ENCODE measurements around the gene EEFSEC.
A peak's percentile ranks its signal among the peaks of the same experiment; 100 is the strongest.

EEFSEC gene, protein sequence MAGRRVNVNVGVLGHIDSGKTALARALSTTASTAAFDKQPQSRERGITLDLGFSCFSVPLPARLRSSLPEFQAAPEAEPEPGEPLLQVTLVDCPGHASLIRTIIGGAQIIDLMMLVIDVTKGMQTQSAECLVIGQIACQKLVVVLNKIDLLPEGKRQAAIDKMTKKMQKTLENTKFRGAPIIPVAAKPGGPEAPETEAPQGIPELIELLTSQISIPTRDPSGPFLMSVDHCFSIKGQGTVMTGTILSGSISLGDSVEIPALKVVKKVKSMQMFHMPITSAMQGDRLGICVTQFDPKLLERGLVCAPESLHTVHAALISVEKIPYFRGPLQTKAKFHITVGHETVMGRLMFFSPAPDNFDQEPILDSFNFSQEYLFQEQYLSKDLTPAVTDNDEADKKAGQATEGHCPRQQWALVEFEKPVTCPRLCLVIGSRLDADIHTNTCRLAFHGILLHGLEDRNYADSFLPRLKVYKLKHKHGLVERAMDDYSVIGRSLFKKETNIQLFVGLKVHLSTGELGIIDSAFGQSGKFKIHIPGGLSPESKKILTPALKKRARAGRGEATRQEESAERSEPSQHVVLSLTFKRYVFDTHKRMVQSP

DNA sequence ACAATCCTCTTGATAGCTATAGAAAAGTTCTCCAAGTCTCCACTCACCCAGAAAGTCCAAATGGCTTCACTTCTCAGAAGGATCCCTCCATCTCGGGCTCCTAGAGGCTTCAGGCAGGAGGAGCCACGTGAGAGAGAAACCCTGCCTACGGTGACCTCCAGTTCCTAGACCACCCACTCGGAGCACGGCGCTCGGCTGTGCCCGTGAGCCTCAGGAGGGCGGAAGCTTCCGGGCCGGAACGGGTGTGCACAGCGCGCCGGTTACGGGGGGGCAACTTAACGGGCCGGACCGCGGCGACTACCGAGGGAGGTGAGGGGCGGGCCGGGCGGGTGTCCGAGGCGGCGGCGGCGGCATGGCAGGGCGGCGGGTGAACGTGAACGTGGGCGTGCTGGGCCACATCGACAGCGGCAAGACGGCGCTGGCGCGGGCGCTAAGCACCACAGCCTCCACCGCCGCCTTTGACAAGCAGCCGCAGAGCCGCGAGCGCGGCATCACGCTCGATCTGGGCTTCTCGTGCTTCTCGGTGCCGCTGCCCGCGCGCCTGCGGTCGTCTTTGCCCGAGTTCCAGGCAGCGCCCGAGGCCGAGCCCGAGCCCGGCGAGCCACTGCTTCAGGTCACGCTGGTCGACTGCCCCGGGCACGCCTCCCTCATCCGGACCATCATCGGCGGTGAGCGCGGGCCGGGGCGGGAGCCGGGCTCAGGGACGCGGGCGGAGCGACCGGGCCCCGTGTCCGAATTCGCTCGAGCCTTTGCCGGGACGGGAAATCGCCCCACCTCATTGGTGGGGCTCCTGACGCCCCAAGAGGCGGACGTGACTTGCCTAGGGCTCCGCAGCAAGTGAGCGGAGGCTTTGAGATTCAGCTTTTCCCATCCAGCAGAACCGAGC is at the start of gene EEFSEC:
EEFSEC (plus strand) TSS at position 326 of the 886 bp plus-strand sequence; CDS start at position 353, 27 bp downstream.
- peak; percentile 81 for DNase-seq

DNA sequence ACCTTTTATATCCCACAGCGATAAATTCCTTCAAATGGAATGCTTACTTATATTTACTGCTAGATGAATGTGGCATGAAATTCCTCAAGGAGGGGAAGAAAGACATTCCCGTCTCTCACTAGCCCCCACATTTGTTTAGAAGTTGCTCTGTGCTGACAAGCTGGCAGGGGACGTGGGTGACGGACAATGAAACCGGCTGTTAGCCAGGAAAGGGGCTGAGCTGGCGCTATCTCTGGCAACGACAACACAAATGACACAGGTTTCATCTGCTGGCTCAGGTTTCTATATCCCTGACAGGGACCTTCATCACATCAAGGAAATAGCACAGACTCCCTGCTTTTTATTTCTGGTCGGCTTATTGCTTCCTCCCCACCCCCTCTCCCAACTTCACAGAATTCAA is 45.4 kb upstream of the EEFSEC start:
- no peak for DNase-seq

DNA sequence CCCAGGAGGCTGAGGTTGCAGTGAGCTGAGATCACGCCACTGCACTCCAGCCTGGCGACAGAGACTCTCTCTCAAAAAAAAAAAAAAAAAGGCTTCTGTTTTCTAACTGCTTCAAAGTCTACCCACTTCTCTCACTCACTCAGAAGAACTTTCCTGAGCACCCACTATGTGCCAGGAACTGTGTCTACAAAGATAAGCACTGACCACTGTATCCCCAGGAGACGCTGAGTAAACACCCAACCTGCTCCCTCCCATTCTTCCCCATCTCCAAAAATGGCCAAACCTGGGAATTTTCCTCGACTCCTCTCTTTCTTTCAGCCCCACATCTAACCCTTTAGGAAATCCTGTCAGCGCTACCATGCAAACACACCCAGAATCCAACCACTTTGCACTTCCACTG is 42.1 kb upstream of the EEFSEC start:
- no peak for DNase-seq

DNA sequence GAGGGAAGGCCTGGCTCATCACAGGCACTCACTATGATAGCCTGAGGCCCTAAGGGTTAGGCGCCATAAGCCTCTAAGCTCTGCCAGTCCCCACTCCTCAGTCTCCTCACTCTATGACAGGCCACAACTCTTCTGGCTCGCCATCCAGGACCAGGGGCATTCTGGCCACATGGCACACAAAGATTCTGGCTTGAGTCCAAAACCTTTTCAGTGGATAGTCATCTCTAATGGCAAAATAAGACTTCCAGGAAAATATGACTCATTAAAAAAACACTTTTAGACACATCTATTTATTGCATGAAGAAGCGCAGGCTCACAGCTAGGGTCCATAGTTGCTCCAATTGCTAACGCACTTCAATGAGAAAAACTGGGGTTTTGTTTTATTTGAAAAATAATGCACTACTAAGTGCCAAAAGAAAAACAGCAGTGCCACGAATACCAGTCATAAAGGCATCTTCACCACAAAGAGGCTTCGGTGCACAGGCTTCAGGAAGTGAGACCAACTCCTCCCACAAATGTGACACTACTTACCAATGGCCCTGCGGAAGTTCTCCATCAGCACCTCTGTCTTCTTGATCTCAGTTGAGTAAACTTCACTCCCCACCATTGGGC is 40.8 kb upstream of the EEFSEC start:
- DNase-seq: peak; percentile 15

DNA sequence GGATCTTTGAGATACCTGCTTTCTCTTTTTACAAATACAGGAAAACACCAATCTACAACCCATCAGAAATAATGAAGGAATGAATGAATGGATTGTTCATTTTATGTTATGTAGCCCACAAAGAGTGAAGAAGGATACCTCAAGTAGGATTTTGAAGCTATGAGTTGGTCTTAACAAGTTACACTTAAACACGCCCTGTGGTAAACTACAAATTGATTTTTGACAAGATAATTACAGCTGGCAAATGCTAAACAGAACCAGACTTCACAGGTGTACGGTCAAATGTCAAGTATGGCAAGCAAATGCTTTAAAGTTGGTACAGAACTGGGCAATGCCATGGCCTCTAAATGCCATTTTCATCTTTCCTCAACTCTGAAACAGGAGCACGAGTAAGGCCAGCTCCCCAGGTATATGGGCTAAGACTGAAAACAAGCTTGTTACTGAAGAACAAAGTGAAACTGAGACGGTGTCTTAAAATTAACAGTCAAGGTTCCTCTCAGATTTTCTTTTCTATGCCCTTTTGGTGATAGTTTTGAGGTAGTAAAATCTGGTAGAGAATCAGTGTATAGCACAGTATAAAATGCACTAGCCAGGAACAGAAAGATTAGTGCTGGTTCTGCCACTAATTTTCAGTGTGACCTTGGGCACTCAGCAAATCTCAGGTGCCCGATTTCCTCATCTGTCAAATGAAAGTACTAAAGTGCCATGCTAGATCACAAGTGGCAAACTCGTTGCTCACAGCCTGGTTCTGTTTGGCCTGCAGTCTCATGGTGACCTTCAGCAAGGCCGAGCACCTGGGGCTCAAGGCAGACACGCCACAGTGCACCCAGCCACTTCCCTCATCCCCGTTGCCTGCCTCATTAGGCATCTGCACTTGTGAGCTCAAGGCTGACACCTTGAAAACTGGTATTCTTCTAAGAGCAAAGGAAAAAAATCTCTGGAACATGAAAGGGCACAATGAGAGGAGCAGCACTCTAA is 39.2 kb upstream of the EEFSEC start:
- DNase-seq: no peak

DNA sequence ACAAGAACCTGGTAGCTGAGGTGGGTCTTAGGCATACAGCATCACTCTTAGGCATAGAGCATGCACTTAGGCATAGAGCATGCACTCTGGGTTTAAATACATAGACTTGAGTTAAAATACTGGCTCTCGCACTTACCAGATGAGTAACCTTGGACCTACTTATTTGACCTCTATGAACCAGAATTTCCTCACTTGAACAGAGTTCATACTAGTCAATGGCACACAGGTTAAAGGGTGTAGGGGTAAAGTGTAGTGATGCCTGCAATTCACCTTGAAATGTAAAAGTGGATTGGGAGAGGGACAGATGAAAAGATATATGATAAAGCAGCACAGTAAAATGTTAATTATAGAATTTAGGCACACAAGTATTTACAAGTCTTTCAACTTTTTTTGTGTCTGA is 31.3 kb upstream of the EEFSEC start:
- DNase-seq: no peak

DNA sequence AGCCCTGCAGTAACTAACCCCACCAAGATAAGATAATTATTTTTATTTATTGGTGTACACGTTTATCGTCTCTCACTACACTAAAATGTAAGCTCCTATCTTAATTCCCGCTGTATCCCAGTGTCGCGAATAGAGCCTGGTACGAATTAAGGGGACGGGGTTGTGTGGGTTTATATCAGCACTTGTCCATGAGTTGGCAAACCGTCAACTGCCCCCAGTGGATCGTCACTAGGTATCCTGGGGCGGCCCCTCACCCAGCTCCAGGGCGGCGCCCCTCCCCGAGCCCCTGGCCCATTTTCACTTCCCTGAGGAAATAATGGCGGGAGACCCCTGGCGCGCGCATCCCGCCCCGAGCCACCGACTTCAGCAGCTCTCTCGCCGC is 30.1 kb upstream of the EEFSEC start:
- DNase-seq: no peak

DNA sequence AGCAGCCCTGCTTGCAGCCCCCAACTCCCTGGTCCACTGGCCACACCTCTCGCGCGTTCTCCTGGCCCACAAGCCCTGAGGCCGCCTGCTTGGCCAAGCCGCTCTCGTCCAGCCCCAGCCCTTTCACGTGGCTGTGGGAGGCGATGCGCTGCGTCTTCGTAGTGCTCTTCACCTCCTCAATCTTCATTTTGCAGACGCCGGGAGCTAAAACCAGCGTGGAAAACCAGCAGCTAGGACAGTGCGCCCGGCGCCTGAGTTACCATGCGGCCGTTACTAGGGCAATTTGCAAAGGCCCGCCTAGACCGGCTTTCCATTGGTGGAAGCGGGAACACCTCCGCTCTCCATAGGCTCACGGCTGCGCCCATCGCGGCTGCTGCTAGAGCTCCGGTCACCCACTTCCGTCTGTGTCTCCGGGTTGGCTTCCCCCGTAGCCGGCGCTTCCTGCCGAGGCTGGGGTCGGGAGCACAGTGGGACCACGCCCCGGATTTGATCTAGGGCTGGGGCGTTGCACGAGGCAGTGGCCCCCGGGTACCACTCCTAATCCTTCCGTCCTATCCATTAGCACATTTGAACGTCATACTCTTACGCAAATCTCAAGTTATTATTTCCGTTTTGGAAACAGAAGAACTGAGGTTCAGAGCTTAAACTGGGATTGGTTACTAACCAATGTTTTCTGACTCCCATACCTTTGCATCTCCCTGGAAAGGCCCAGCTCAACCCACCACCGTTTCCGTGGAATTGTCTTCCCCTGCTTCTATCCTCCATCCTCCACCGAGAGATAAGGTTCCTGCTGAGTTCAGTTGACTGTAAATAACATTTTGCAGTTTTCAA is 29.5 kb upstream of the EEFSEC start, which contains the start of gene RUVBL1:
RUVBL1 (minus strand) TSS at position 275 of the 831 bp plus-strand sequence; CDS start at position 187, 88 bp downstream.
- peak; percentile 98 for DNase-seq

DNA sequence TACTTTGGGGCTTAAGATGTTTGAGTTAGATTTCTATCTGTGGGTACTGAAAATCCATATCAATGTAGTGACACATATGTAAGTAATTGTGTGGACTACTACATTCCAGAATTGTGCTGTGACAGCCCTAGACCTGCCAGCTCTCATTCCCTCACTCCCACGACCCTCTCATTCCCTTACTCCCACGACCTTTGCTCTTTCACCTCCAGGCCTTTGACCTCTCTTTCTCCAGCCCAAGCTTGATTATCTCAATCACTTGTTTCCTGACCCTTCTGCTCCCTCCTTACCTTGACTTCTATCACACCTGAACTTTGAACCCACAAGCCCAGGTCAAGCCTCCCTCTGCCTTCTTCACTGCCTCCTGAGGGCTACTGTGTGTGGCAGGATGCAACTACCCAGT is 26.0 kb upstream of the EEFSEC start:
- DNase-seq: no peak

DNA sequence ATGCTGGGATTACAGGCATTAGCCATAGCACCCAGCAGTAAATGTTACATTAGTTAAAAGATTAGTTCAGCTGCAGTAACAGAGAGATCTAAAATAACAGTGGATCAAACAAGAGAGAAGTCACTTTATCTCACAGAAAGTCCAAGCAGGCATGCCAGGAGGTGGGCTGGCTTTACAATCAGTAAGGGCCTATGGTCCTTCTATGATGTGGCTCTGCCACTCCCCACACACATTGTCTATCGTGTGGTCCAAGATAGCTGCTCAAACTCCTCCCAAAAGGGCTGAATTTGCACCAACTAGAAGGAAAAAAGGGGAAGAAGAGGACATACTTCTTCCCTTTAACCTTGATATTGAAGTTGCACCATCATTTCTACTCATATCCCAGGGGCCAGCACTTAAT is 25.0 kb upstream of the EEFSEC start:
- DNase-seq: no peak

DNA sequence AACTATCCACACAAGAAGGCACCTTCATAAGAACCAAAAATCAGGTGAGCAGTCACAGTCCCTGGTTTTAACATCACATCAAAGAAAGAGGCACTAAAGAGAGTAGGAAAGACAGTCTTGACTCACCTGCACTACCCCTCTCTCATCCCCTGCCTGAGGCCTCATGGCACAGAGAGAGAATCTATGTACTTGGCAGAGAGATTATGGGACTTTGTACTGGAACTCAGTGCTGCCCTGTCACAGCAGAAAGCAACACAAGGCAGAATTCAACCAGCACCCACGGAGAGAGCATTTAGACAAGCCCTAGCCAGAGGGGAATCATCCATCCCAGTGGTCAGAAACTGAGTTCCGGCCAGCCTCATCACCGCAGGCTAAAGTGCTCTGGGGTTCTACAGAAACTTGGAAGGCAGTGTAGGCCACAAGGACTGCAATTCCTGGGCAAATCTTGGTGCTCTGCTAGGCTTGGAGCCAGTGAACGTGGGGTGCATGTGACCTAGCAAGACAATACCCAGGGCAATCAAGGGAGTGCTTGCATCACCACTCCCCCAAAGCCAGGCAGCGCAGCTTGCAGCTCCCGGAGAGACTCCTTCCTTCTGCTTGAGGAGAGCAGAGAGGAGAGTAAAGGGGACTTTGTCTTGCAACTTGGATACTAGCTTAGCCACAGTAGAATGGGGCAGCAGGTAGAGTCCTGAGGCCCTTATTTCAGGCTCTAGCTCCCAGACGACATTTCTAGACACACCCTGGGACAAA is 21.2 kb upstream of the EEFSEC start:
- DNase-seq: no peak

DNA sequence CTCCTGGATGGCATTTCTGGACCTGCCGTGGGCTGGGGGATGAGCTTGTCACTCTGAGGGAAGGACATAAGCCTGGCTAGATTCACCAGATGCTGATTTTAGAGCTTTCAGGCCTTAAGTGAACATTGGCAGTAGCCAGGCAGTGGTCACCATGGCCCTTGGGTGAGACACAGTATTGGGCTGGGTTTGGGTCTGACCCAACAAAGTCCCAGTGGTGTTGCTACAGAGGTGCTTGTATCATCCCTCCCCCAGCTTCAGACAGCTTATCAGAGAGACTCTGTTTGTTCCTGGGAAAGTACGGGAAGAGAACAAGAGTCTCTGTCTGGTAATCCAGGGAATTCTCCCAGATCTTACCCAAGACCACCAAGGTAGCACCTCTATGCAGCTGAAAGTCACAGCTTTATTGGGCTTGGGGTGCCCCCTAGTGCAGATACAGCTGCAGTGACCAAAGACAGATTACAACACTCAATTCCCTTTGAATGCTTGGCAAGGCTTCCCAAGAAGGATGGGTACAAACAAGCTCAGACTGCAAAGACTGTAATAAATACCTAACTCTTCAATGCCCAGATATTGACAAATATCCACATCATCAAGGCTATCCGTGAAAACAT is 19.9 kb upstream of the EEFSEC start:
- DNase-seq: peak; percentile 53

DNA sequence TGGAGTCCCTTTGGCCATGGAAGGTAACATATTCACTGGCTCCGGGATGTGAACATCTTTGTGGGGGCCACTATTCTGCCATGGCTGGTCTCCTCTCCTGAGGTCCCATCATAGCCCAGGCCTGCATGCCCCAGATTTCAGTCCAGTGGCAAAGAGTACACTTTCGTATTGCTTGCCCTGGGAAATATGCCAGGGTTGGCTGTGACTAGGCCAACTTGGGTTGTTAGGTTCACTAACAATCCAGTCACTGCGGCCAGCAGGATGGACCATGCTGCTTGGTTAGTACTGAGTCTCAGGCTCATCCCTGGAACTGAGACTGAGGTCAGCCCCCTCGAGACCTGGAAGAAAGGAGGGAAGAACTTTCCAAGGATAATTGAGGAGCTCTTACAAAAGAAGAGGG is 9.8 kb upstream of the EEFSEC start:
- DNase-seq: no peak

DNA sequence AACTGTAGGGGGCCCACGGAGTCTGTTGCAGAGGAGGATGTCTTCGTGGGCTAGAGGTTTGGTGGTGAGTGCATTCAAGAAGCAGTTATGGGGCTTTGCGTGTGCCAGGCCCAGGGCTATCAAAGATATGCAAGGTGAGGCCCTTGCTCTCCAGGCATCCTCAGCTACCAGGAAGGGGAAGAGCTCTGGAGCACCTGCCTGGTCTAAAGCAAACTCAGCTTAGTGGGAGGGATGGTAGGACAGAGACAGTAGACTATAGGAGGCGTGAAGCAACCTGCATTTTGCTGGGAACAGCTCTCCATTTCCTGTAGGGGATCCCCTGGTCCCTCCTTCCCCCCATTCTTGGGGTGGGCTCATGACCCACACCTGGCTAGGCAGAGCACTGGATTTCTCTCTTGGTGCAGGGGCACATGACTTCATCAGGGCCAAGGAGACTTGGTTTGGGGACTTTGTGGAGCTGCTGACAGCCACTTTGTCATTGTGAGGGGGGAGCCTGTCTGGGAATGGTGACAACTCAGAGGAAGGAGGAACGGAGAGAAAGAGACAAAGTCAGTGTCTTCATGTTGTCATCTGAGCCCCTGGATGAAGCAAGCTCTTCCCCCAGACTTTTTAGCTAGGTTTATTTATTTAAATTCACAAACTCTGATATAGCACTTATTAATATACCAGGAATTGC is 8.6 kb upstream of the EEFSEC start:
- DNase-seq: no peak

DNA sequence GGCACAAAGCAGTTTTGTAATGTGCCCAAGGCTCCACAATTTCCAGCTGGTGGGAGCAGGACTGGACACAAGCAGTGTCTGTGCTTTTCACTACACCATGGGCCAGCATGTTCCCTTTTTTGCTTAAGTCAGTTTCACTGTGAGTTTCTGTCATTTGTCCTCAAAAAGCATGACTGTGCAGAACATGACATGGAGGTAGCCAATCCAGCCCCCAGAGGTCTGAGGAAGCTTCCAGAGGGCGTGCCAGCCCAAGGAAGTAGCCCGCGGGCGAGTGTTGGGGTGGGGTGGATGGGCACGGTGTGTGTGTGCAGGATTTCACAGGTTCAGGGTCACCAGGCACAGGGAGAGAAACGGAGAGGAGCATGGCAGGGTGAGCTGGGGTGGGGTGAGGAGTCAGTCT is 8.0 kb upstream of the EEFSEC start:
- peak; percentile 88 for DNase-seq

DNA sequence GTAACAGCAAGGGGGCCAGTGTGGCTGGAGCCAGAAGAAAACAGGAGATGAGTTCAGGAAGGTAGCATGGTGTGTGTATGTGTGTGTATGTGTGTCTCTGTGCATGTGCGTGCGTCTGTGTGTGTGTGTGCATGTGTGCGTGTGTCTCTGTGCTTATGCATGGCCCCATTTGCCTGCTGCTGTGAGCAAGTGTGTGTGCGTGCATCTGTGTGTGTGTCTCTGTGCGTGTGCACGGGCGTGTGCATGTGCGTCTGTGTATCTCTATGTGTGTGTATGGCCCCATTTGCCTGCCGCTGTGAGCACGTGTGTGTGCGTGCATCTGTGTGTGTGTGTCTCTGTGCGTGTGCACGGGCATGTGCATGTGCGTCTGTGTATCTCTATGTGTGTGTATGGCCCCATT is 7.1 kb upstream of the EEFSEC start:
- DNase-seq: no peak

DNA sequence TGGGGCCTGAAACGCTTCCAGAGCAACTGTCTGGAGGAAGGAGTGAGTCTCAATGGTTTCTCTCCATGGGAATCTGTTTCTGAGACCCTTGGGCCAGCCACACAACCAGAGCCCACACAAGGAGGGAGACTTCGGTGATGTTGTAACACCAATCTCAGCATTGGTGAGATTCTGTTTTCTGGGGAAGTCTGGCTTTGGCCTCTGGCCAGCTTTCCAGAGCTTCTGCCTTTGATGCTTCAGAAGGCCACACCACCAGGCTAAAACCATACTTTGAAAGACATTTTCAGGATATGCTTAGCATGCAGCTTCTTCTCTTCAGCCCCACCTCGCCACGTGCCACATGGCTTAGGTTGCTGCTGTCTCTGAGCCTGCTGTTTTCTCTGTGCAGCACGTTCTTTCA is 3.6 kb upstream of the EEFSEC start:
- DNase-seq: peak; percentile 37

DNA sequence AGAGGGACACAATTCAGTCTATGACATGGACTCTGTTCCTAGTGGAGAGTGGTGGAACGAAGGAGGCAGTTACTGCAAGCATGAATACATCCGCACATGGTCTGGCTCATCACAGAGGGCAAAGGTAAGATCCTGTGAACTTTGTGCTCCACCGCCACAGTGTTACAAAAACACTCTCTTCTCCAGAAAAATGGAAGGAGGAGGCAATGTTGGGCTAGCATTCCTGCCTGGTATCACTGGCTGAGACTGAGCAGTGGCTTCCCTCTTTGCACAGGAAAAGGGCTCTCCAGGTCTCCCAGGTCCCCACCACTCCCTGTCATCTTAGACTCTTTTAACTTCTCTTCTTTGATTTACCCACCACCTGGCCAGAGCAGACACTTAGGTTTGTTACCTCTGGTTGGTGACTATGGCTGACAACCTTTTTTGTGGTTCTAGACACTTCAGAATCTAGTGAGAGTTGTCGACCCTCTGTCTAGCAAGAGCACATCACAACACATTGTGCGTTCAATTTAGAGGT is 1.5 kb upstream of the EEFSEC start:
- no peak for DNase-seq

Measured in suppressor macrophage treated with lipopolysaccharide for 4 hours (primary cell).